22Rv1 (cell line): ENCODE data around the gene ERFE.

Source experiments
- ZFX ChIP-seq: fragments of 450-650 bp; IDR thresholded peaks from 2 replicates; pipeline ENCODE4 v1.6.1; 2017; ENCODE audit warnings: antibody characterized with exemption, borderline replicate concordance
- TF ChIP-seq, protein P1 (sequence below): fragments of 450-650 bp; IDR thresholded peaks from 2 replicates; pipeline ENCODE4 v1.5.1; 2017; ENCODE audit warnings: mild to moderate bottlenecking

DNA sequence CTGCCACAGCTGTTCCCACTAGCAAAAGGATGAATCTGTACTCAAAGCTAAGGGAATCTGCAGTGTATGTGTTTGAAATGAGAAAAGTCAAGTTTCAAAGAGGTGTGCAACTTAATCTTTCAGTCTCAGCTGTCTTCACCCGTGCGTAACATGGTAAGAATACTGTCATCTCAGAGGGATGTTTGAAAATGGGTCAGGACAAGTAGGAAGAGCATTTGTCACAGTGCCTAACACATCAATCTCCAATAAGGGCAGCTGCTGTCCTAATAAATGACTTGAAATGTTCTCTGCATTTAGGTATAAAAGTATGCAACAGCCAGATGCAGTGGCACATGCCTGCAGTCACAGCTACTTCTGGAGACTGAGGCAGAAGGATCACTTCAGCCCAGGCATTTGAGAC lies 31.7 kb downstream of the ERFE start:
- TF ChIP-seq, protein P1, sequence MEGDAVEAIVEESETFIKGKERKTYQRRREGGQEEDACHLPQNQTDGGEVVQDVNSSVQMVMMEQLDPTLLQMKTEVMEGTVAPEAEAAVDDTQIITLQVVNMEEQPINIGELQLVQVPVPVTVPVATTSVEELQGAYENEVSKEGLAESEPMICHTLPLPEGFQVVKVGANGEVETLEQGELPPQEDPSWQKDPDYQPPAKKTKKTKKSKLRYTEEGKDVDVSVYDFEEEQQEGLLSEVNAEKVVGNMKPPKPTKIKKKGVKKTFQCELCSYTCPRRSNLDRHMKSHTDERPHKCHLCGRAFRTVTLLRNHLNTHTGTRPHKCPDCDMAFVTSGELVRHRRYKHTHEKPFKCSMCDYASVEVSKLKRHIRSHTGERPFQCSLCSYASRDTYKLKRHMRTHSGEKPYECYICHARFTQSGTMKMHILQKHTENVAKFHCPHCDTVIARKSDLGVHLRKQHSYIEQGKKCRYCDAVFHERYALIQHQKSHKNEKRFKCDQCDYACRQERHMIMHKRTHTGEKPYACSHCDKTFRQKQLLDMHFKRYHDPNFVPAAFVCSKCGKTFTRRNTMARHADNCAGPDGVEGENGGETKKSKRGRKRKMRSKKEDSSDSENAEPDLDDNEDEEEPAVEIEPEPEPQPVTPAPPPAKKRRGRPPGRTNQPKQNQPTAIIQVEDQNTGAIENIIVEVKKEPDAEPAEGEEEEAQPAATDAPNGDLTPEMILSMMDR = no peak
- no peak for TF ChIP-seq ZFX
